DND-41 (cell line): ENCODE results near the gene ZFTA.

Source experiments
- CTCF ChIP-seq: IDR thresholded peaks from 2 replicates; pipeline ENCODE4 v1.5.1; 2012; ENCODE audit warnings: borderline replicate concordance, low read length, moderate library complexity, mild to moderate bottlenecking; ENCODE audit not compliant: poor library complexity, severe bottlenecking; ENCODE audit errors: extremely low read depth
- EZH2 ChIP-seq: IDR thresholded peaks from 3 replicates; pipeline ENCODE4 v1.6.1; 2012; ENCODE audit warnings: borderline replicate concordance, low read depth, mild to moderate bottlenecking, moderate library complexity, low read length, inconsistent platforms; ENCODE audit not compliant: severe bottlenecking

GRCh38 chr11:63802637-63803414, 34.3 kb upstream of the ZFTA start:
- TF ChIP-seq CTCF = no peak
- no peak for TF ChIP-seq EZH2
